Smooth muscle cell (in vitro differentiated cells): ENCODE results near the gene SIK2. TPM values are rescaled to one million over a fixed set of nuclear protein-coding genes. Genes with fewer than 3 reads are reported as not detected.
"Not testable (repeated sequence)": the region's sequence is repeated elsewhere in the genome, so short reads cannot be mapped to it uniquely, and the experiment has no call there.

Experiments
- DNase-seq: peaks from one replicate; lab custom pipeline; 2025; ENCODE audit not compliant: unreplicated experiment; lab: John Stamatoyannopoulos, UW
- H2AFZ ChIP-seq: fragments of 200-600 bp; sonication (generic); 2 replicates; pipeline ENCODE4 v1.6.0; 2016; ENCODE audit warnings: antibody characterized with exemption, low read depth, mild to moderate bottlenecking
- H3F3A ChIP-seq: fragments of 200-600 bp; sonication (generic); 2 replicates; pipeline ENCODE4 v1.6.0; 2017; ENCODE audit warnings: antibody characterized with exemption, low read depth
- H3K27ac ChIP-seq: fragments of 200-600 bp; sonication (generic); 2 replicates; pipeline ENCODE4 v1.5.1; 2016; ENCODE audit warnings: low read depth, mild to moderate bottlenecking
- H3K27me3 ChIP-seq: fragments of 200-600 bp; sonication (generic); 2 replicates; pipeline ENCODE4 v1.6.1; 2016; ENCODE audit warnings: low read depth, mild to moderate bottlenecking
- H3K36me3 ChIP-seq: fragments of 200-600 bp; sonication (generic); 2 replicates; pipeline ENCODE4 v1.5.1; 2016; ENCODE audit warnings: low read depth
- H3K4me1 ChIP-seq: fragments of 200-600 bp; sonication (generic); 2 replicates; pipeline ENCODE4 v1.5.1; 2016; ENCODE audit warnings: low read depth
- H3K4me2 ChIP-seq: fragments of 200-600 bp; sonication (generic); 2 replicates; pipeline ENCODE4 v1.6.0; 2016; ENCODE audit warnings: mild to moderate bottlenecking
- H3K4me3 ChIP-seq: fragments of 200-600 bp; sonication (generic); 2 replicates; pipeline ENCODE4 v1.5.1; 2016; ENCODE audit warnings: mild to moderate bottlenecking
- H3K79me2 ChIP-seq: fragments of 200-600 bp; sonication (generic); 2 replicates; pipeline ENCODE4 v1.6.0; 2016; ENCODE audit warnings: low read depth, mild to moderate bottlenecking
- H3K9ac ChIP-seq: fragments of 200-600 bp; sonication (generic); 2 replicates; pipeline ENCODE4 v1.6.0; 2016; ENCODE audit warnings: low read depth
- H3K9me3 ChIP-seq: fragments of 200-600 bp; sonication (generic); replicated peaks from 2 replicates; pipeline ENCODE4 v1.5.1; 2016; ENCODE audit warnings: low read depth
- H4K20me1 ChIP-seq: fragments of 200-600 bp; sonication (generic); 2 replicates; pipeline ENCODE4 v1.6.0; 2016; ENCODE audit warnings: low read depth
- CTCF ChIP-seq: fragments of 200-600 bp; sonication (generic); IDR thresholded peaks from 2 replicates; pipeline ENCODE4 v1.5.1; 2017; ENCODE audit warnings: borderline replicate concordance, mild to moderate bottlenecking, antibody characterized with exemption; ENCODE audit not compliant: insufficient read depth, poor library complexity, severe bottlenecking
- WGBS: methylation state at CpG from one replicate; pipeline ENCODE4 v1.1.7; 2016; ENCODE audit warnings: low lambda C conversion rate; 5-methylcytosine and 5-hydroxymethylcytosine counted together
- polyA plus RNA-seq: library from polyadenylated mRNA; unstranded; fragments of >200 nt; fragmentation: Nextera tagmentation; extraction: Ambion mirVana; gene quantifications from 2 replicates; pipeline ENCODE4 v1.2.1, GENCODE V29; 2016
- total RNA-seq: library from RNA; depleted of rRNA; stranded (reverse); fragments of >200 nt; gene quantifications from 2 replicates; pipeline ENCODE4 v1.2.3, GENCODE V29; 2014

SIK2 gene
- total and polyA plus RNA-seq, 2 experiments from 2014 or later = 1.9 to 14.1 TPM

- Histone ChIP-seq H3K36me3 (peaks cover 4% of the 10 kb centered on the region), H3K9ac (no peak overlapping the region), H3K4me1 (peaks cover 13% of the 10 kb centered on the region), H3K9me3 (no peaks in the 10 kb centered on the region), H3F3A (no peaks in the 10 kb centered on the region), H3K79me2 (no peaks in the 10 kb centered on the region), H3K27me3 (no peaks in the 10 kb centered on the region), H3K4me2 (no peak overlapping the region), H3K27ac (no peak overlapping the region), H4K20me1 (no peaks in the 10 kb centered on the region), H3K4me3 (no peak overlapping the region), H2AFZ (no peak overlapping the region)
- DNase-seq = no peak
- no peak for TF ChIP-seq CTCF
- 98% methylated on average over 4 of the region's 4 CpGs for WGBS
Observed at GRCh38 chr11:111714522-111714921, 112.3 kb downstream of the SIK2 start.

DNA sequence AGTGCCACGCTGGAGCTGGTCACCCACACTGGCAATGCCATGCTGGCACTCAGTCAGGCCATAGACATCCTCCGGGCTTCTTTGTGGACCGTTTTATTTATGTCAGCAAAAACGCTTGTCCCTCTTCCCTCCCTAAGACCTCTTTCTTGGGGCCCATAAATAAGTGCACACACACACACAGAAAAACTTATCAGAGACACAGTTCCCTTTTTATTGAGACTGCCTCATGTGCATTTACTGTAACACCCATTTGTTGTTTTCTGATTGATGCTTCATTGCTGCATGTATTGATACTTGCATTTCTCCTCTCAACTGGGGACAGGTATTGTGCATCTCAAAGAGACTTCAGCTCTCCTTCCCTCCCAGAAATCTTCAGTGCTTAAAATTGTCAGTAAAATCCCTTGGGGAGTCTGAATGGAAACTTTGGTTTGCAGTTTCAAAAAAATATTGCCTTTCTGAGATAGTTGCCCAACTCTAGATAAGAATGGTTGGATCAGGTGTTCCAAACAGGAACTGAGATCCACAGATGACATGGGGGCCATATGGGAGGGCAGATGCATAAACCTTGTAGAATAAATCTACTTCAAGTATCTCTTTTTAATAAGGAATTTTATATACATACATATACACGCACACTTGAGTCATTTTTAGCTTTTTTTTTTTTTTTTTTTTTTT lies 113.0 kb downstream of the SIK2 start:
- no peaks in the 10 kb centered on the region for H3K79me2 ChIP-seq
- DNase-seq = no peak
- WGBS = 96% methylated on average over 5 of the region's 5 CpGs
- H4K20me1 ChIP-seq = no peaks in the 10 kb centered on the region
- H3K36me3 ChIP-seq = peaks cover 4% of the 10 kb centered on the region
- H2AFZ ChIP-seq = no peak overlapping the region
- H3K4me2 ChIP-seq = no peak overlapping the region
- H3K27me3 ChIP-seq = no peaks in the 10 kb centered on the region
- H3K27ac ChIP-seq = no peak overlapping the region
- no peaks in the 10 kb centered on the region for H3K9me3 ChIP-seq
- no peak for TF ChIP-seq CTCF
- no peak overlapping the region for H3K4me3 ChIP-seq
- no peaks in the 10 kb centered on the region for H3F3A ChIP-seq
- H3K4me1 ChIP-seq = peaks cover 13% of the 10 kb centered on the region
- H3K9ac ChIP-seq = no peak overlapping the region

DNA sequence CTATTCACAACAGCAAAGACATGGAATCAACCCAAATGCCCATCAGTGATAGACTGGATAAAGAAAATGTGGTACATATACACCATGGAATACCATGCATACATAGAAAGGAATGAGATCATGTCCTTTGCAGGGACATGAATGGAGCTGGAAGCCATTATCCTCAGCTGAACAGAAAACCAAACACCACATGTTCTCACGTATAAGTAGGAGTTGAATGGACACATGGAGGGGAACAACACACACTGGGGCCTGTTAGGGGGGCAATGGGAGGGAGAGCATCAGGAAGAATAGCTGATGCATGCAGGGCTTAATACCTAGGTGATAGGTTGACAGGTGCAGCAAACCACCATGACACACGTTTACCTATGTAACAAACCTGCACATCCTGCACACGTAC lies 115.4 kb downstream of the SIK2 start:
- 95% methylated on average over 3 of the region's 3 CpGs for WGBS
- not testable (repeated sequence) for H3K9me3 ChIP-seq, H3K9ac ChIP-seq, H3K4me2 ChIP-seq, H2AFZ ChIP-seq, DNase-seq, H3K36me3 ChIP-seq, H4K20me1 ChIP-seq, H3F3A ChIP-seq, H3K79me2 ChIP-seq, H3K27me3 ChIP-seq, H3K4me3 ChIP-seq, H3K27ac ChIP-seq
- H3K4me1 ChIP-seq = peaks cover 13% of the 10 kb centered on the region

GRCh38 chr11:111718436-111718835 lies 116.2 kb downstream of the SIK2 start:
- peaks cover 13% of the 10 kb centered on the region for H3K4me1 ChIP-seq
- H3K27me3 ChIP-seq = no peaks in the 10 kb centered on the region
- H3K9ac ChIP-seq = no peak overlapping the region
- DNase-seq = no peak
- no peaks in the 10 kb centered on the region for H3K36me3 ChIP-seq
- H2AFZ ChIP-seq = no peak overlapping the region
- no peaks in the 10 kb centered on the region for H3K79me2 ChIP-seq
- H3F3A ChIP-seq = no peaks in the 10 kb centered on the region
- no peak overlapping the region for H3K4me3 ChIP-seq
- TF ChIP-seq CTCF = no peak
- peak overlapping the region; percentile 16 for H3K4me2 ChIP-seq
- H4K20me1 ChIP-seq = no peaks in the 10 kb centered on the region
- H3K27ac ChIP-seq = peak overlapping the region; percentile 54
- 58% methylated on average over 6 of the region's 6 CpGs for WGBS
- H3K9me3 ChIP-seq = no peaks in the 10 kb centered on the region
